PC-9 (cell line): Measurements from ENCODE around the gene AKAP13.

Source experiments
- EZH2 ChIP-seq: fragments of 200-600 bp; sonication (generic); IDR thresholded peaks from 2 replicates; pipeline ENCODE4 v1.8.0; 2017; ENCODE audit warnings: antibody characterized with exemption, low read depth
- TF ChIP-seq, protein P1 (sequence below): fragments of 200-600 bp; sonication (generic); conservative IDR thresholded peaks from 2 replicates; pipeline ENCODE4 v1.6.1; 2017; ENCODE audit warnings: mixed run types, antibody characterized with exemption, mild to moderate bottlenecking, moderate library complexity

DNA sequence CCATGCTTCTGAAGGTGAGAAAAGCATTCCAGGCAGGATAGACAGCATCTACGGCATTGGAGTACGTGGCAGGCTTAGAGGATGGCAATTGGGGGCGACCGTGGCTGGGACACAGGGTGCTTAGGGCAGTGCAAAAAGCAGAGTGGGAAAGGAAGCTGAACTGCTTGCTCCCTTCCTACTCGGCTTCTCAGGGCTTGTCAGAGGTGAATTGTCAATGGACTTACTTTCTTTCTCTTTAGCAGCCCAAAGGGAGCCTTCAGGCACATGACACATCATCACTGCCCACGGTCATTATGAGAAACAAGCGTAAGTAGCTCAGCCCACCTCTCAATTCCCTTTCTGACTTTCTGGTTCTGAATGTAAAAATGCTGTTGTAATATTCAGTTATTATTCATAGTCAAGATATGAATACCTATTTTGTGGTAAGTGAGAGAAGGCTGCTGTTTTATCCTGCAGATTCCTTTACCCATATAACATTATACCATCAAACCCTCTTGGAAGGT lies 330.0 kb downstream of the AKAP13 start:
- TF ChIP-seq, protein P1, sequence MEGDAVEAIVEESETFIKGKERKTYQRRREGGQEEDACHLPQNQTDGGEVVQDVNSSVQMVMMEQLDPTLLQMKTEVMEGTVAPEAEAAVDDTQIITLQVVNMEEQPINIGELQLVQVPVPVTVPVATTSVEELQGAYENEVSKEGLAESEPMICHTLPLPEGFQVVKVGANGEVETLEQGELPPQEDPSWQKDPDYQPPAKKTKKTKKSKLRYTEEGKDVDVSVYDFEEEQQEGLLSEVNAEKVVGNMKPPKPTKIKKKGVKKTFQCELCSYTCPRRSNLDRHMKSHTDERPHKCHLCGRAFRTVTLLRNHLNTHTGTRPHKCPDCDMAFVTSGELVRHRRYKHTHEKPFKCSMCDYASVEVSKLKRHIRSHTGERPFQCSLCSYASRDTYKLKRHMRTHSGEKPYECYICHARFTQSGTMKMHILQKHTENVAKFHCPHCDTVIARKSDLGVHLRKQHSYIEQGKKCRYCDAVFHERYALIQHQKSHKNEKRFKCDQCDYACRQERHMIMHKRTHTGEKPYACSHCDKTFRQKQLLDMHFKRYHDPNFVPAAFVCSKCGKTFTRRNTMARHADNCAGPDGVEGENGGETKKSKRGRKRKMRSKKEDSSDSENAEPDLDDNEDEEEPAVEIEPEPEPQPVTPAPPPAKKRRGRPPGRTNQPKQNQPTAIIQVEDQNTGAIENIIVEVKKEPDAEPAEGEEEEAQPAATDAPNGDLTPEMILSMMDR, result no peak
- TF ChIP-seq EZH2, result no peak
